ENCODE results near the gene TRIM56.

The TRIM56 gene

GRCh38 chr7:101093906-101094305 is 8.6 kb downstream of the TRIM56 start:
- ChIA-PET POLR2A (no interaction called here), CTCF (no interaction called here)

DNA sequence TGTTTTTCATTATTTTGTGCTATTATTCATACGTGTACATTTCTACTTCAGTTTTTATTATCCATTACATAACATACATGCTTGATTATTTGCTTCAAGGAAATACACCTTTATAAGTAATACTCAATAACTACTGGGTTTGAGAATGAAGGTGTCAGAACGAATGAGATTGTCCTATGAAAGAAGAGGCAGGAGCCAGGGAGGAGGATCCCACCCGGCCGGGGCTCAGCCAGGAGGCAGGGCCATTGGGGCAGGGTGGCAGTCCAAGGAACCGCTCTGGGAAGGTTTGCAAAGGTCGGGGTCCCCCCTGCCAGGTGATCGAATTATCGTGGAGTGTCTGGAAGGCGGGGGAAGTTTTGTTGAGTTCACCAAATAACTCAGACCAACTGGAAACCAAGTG is 9.1 kb downstream of the TRIM56 start:
- ChIA-PET POLR2A (interaction anchor here (0.7 kb wide), 1 partner anchor 32 kb away, joined by 3 read pairs; the partner anchor contains the start of gene SERPINE1), CTCF (interaction anchor here (0.7 kb wide), 2 partner anchors 8 to 11 kb away, joined by 4 to 5 read pairs; partner anchors contain the start of gene TRIM56)
- DNase-seq (ENCODE audit: extremely low spot score) = no peak
- TF ChIP-seq, protein P1, sequence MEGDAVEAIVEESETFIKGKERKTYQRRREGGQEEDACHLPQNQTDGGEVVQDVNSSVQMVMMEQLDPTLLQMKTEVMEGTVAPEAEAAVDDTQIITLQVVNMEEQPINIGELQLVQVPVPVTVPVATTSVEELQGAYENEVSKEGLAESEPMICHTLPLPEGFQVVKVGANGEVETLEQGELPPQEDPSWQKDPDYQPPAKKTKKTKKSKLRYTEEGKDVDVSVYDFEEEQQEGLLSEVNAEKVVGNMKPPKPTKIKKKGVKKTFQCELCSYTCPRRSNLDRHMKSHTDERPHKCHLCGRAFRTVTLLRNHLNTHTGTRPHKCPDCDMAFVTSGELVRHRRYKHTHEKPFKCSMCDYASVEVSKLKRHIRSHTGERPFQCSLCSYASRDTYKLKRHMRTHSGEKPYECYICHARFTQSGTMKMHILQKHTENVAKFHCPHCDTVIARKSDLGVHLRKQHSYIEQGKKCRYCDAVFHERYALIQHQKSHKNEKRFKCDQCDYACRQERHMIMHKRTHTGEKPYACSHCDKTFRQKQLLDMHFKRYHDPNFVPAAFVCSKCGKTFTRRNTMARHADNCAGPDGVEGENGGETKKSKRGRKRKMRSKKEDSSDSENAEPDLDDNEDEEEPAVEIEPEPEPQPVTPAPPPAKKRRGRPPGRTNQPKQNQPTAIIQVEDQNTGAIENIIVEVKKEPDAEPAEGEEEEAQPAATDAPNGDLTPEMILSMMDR (IDR thresholded peaks at IDR 0.05; ENCODE audit: control extremely low read depth, extremely low read depth, low read depth, missing control alignments) = no peak

More at GRCh38 chr7:101093906-101094305, 8.6 kb downstream of the TRIM56 start:
- TF ChIP-seq, protein P1 (IDR thresholded peaks at IDR 0.05; ENCODE audit: control extremely low read depth, extremely low read depth, low read depth, missing control alignments) = no peak
- DNase-seq (ENCODE audit: extremely low spot score) = no peak

- TF ChIP-seq, protein P1 (IDR thresholded peaks at IDR 0.05; ENCODE audit: control extremely low read depth, extremely low read depth, low read depth, missing control alignments) = peak; percentile 45
- CTCF ChIA-PET = interaction anchor here (0.7 to 2.2 kb wide), 5 partner anchors 9 to 196 kb away, joined by 3 to 10 read pairs (median 4); partner anchors contain the start of gene TRIM56
- POLR2A ChIA-PET = interaction anchor here (0.7 kb wide), 1 partner anchor 32 kb away, joined by 3 read pairs; the partner anchor contains the start of gene SERPINE1
- DNase-seq (ENCODE audit: extremely low spot score) = no peak
Measured at GRCh38 chr7:101094791-101095375, 9.6 kb downstream of the TRIM56 start.

DNA sequence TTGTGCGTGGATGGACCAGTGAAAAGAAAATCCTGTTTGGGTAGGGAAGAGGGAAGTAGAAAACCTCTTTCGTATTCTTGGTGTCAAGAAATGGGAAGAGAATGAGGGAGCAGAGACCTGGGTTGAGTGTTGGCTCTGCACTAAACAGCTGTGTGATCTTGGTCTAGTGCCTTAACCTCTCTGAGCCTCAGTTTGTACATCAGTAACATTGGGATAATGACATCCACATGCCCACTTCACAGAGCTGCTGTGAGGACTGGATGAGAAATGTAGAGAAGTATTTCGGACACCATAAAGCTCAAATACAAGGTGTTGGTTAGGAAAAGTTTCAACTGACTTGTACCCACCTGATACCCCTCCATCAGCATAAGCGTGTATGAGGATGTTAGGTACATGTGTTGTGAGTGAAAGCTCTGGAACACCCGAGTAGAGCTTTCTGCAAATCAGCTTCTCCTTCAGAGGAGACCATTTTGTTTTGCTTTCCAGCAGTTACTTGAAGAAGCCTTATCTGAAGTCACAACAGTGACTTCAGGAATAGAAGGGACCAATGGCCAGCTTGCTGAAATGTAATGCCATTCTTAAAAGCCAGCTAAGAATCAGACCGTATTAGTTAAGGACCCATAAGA is 11.2 kb downstream of the TRIM56 start:
- CTCF ChIA-PET = interaction anchor here (1.1 to 2.2 kb wide), 5 partner anchors 16 to 46 kb away, joined by 4 to 10 read pairs (median 4); no protein-coding TSS in a partner anchor
- TF ChIP-seq, protein P1 (IDR thresholded peaks at IDR 0.05; ENCODE audit: control extremely low read depth, extremely low read depth, low read depth, missing control alignments) = no peak
- no peak for DNase-seq (ENCODE audit: extremely low spot score)
- POLR2A ChIA-PET = no interaction called here

GRCh38 chr7:101096957-101097347 is 11.7 kb downstream of the TRIM56 start:
- TF ChIP-seq, protein P1 (IDR thresholded peaks at IDR 0.05; ENCODE audit: control extremely low read depth, extremely low read depth, low read depth, missing control alignments) = no peak
- POLR2A ChIA-PET = no interaction called here
- DNase-seq (ENCODE audit: extremely low spot score) = no peak
- CTCF ChIA-PET = interaction anchor here (1.1 to 2.2 kb wide), 4 partner anchors 17 to 46 kb away, joined by 4 to 10 read pairs (median 4); no protein-coding TSS in a partner anchor

GRCh38 chr7:101097561-101097960 is 12.3 kb downstream of the TRIM56 start:
- ChIA-PET CTCF (interaction anchor here (1.1 to 1.6 kb wide), 4 partner anchors 14 to 45 kb away, joined by 3 to 5 read pairs (median 4); no protein-coding TSS in a partner anchor), POLR2A (no interaction called here)
- no peak for DNase-seq (ENCODE audit: extremely low spot score)
- TF ChIP-seq, protein P1 (IDR thresholded peaks at IDR 0.05; ENCODE audit: control extremely low read depth, extremely low read depth, low read depth, missing control alignments) = no peak

All from GM10248 (cell line).